ENCODE measurements around the gene DENND6B.

DNA sequence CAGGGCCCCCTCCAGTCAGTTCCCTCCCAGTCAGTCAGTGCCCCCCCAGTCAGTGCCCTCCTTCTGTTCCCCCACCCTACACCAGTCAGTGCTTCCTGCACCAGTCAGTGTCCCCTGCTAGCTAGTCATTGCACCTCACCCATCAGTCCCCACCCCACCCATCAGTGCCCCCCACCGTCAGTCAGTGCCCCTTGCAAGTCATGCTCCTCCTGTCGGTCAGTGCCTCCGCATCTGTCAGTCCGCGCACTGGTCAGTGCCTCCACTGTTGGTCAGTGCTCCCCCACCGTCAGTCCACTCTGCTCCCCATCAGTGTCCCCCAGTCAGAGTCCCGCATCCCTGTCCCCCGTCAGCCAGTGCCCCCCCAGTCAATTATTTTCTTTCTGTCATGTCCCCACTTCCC lies 19.7 kb upstream of the DENND6B start:
- no peak for TF ChIP-seq CTCF (IDR thresholded peaks at IDR 0.05)
- TF ChIP-seq POLR2A (IDR thresholded peaks at IDR 0.05), result no peak

Data from Peyer's patch (tissue), 4 donors.